ENCODE measurements around the gene GSTM4.

Gene GSTM4

DNA sequence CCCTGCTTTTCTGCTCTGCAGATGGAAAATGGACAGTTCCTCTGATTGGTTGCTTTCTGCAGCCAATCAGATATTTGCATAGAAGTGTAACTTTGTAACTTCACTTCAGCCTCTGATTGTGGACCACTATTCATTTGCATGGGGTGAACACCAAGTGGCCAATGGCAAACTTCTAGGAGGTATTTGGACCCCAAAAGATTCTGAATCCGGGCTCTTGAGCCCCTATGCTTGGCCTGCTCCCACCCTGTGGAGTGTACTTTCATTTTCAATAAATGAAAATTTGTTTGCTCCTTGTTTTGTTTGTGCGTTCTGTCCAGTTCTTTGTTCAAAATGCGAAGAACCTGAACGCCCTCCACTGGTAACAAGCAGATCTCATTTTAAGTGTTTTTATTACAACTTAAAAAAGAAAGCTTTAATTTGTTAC, 6.4 kb upstream of the GSTM4 start:
- TF ChIP-seq, protein P1, sequence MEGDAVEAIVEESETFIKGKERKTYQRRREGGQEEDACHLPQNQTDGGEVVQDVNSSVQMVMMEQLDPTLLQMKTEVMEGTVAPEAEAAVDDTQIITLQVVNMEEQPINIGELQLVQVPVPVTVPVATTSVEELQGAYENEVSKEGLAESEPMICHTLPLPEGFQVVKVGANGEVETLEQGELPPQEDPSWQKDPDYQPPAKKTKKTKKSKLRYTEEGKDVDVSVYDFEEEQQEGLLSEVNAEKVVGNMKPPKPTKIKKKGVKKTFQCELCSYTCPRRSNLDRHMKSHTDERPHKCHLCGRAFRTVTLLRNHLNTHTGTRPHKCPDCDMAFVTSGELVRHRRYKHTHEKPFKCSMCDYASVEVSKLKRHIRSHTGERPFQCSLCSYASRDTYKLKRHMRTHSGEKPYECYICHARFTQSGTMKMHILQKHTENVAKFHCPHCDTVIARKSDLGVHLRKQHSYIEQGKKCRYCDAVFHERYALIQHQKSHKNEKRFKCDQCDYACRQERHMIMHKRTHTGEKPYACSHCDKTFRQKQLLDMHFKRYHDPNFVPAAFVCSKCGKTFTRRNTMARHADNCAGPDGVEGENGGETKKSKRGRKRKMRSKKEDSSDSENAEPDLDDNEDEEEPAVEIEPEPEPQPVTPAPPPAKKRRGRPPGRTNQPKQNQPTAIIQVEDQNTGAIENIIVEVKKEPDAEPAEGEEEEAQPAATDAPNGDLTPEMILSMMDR (IDR thresholded peaks at IDR 0.05) = no peak
- DNase-seq (ENCODE audit: low spot score) = no peak
- H3K27ac ChIP-seq = peak overlapping the region in 1 of 2 donors; percentile 15
- peak overlapping the region; percentile 47 for H3K4me3 ChIP-seq

DNA sequence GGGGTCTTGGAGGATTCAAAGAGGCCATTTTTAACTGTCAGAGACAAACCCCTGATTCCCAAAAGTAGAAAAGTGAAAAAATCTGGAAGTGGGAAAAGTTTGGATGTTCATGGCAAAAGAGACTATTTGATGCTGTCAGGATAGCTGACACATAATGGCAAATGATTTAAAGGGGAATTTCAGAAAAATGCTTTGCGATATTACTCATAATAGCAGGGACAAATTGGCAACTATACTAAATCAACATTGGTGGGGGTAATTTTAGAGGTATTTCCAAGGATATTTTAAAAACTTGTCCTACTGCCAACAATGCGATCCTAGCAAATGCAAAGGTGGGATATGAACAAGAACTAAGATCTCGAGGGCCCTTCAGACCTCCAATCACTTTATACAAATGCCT, 5.3 kb upstream of the GSTM4 start:
- no peak overlapping the region for H3K4me3 ChIP-seq
- TF ChIP-seq, protein P1 (IDR thresholded peaks at IDR 0.05) = no peak
- H3K27ac ChIP-seq = no peak overlapping the region
- DNase-seq (ENCODE audit: low spot score) = no peak

DNA sequence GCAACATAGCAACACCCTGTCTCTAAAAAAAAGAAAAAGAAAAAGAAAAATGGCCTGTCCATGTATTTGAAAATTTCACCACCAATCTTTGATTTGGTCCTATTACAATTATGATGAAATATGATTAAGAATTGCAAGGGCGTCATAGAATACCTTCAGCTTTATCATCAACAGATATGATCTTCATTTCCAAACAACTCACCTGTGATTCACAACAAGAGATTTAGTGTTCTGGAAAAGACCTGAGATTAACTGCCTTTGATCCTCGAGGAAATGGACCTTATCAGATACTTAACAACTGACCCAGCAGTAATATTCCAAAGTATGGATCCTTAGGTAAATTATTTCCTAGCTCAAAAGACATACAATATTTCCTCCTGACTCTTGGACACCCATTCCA, 3.5 kb upstream of the GSTM4 start:
- TF ChIP-seq, protein P1 (IDR thresholded peaks at IDR 0.05) = no peak
- no peak overlapping the region for H3K4me3 ChIP-seq
- DNase-seq (ENCODE audit: low spot score) = no peak
- no peak overlapping the region for H3K27ac ChIP-seq

DNA sequence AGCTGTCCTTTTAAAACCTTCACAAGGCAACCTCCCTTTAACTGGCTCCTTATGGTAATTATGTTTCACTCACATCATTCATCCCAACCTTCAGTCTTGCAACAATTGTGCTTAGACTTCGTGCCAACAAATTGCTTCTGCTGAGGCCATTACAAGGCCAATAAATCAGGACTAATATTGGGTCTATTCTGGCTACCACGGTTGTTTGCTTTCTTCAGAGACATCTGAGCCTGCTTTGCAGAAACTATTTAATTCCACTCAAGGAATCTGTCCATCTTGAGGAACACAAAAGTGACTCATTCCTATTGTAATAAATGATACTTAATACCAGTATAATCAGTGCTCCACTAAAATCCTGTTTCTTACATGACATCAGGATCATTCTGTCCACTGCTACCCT, 2.6 kb upstream of the GSTM4 start:
- TF ChIP-seq, protein P1 (IDR thresholded peaks at IDR 0.05) = no peak

DNA sequence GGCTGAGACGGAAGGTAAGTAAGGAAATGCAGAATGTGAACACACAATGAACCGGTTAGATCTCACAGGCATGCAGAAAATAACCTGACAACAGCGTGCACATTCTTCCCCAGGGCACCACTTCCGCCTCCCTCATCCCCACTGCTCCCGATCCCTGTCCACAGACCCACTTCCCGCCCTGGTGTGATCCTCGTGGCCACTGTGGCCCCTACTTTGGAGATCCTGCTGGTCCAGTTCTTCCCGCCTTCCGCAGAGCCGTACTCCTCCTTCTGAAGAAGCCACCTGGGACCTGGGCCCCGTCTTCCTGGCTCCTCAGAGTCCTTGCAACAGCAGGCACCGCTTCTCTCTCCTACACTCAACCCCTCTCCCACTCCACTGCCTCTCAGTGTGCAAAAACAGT, 1.4 kb upstream of the GSTM4 start:
- DNase-seq (ENCODE audit: low spot score) = no peak
- no peak overlapping the region for H3K27ac ChIP-seq
- TF ChIP-seq, protein P1 (IDR thresholded peaks at IDR 0.05) = no peak
- H3K4me3 ChIP-seq = no peak overlapping the region

More for the DNA sequence above, 2.6 kb upstream of the GSTM4 start:
- Histone ChIP-seq H3K27ac (no peak overlapping the region), H3K4me3 (no peak overlapping the region)
- no peak for DNase-seq (ENCODE audit: low spot score)

DNA sequence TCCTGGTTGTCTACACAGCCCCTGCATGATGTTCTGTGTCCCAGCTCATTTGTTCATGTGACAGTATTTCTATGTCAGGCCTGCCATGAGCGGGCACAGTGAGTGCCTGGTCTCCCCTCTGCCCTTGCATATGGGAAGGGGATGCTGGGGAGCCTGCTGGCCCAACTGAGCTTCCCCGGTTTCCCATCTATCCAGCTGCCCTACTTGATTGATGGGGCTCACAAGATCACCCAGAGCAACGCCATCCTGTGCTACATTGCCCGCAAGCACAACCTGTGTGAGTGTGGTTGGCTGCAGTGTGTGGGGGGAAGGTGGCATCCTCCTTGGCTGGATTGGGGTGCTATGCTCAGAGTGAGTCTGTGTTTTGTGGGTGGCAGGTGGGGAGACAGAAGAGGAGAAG, 1.5 kb downstream of the GSTM4 start:
- TF ChIP-seq, protein P1 (IDR thresholded peaks at IDR 0.05) = no peak
- Histone ChIP-seq H3K4me3 (no peak overlapping the region), H3K27ac (no peak overlapping the region)
- DNase-seq (ENCODE audit: low spot score) = no peak

DNA sequence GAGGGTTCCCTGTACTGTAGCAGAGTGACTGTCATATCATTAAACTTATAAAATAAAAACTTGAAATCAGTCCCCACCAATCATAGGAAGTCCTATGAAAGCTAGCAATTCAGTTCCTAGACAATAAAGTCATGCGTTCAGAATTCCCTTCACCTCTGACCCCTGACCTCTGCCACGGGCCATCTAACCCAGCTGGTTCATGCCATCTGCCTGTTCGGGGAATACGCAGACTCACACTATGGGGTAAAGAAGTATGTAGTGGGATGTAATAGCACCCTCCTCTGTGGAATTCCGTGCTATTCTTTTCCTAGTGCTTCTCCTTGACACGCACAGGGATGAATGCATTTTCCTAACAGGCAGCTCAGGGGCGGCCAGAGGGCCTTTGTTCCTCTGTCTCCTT, 2.1 kb downstream of the GSTM4 start:
- Histone ChIP-seq H3K27ac (peak overlapping the region in 1 of 2 donors; percentile 11), H3K4me3 (no peak overlapping the region)
- TF ChIP-seq, protein P1 (IDR thresholded peaks at IDR 0.05) = no peak
- no peak for DNase-seq (ENCODE audit: low spot score)

All from coronary artery (tissue), 2 donors.